C4-2B (cell line): Measurements from ENCODE around the gene MKI67.
A peak's percentile ranks its signal among the peaks of the same experiment; 100 is the strongest.

ENCODE experiments used
- H3K27ac ChIP-seq: fragments of 450-650 bp; 2 replicates; pipeline ENCODE4 v1.5.1; 2017
- CTCF ChIP-seq: fragments of 450-650 bp; conservative IDR thresholded peaks from 2 replicates; pipeline ENCODE4 v1.5.1; 2017; ENCODE audit warnings: mild to moderate bottlenecking
- ZFX ChIP-seq: fragments of 450-650 bp; IDR thresholded peaks from 2 replicates; pipeline ENCODE4 v1.6.1; 2017

The MKI67 gene

GRCh38 chr10:128152741-128153580, 26.7 kb upstream of the MKI67 start:
- TF ChIP-seq ZFX = no peak
- no peak for TF ChIP-seq CTCF
- H3K27ac ChIP-seq = no peak overlapping the region

GRCh38 chr10:128151031-128151430, 24.8 kb upstream of the MKI67 start:
- no peak overlapping the region for H3K27ac ChIP-seq
- TF ChIP-seq CTCF (no peak), ZFX (no peak)

- H3K27ac ChIP-seq = no peak overlapping the region
Measured at GRCh38 chr10:128150561-128150960, 24.3 kb upstream of the MKI67 start.

GRCh38 chr10:128150045-128150493, 23.8 kb upstream of the MKI67 start:
- no peak for TF ChIP-seq ZFX
- peak; percentile 99 for TF ChIP-seq CTCF
- no peak overlapping the region for H3K27ac ChIP-seq

More at GRCh38 chr10:128150561-128150960, 24.3 kb upstream of the MKI67 start:
- TF ChIP-seq ZFX = no peak
- no peak for TF ChIP-seq CTCF

GRCh38 chr10:128149267-128150014, 23.2 kb upstream of the MKI67 start:
- TF ChIP-seq CTCF (0 out of 2 replicates have a peak, but pooled peaks have one; percentile 30), ZFX (no peak)
- no peak overlapping the region for H3K27ac ChIP-seq

GRCh38 chr10:128147669-128148068, 21.4 kb upstream of the MKI67 start:
- no peak overlapping the region for H3K27ac ChIP-seq
- TF ChIP-seq ZFX = no peak
- TF ChIP-seq CTCF = no peak

- no peak overlapping the region for H3K27ac ChIP-seq
- TF ChIP-seq CTCF = no peak
- TF ChIP-seq ZFX = no peak
Measured at GRCh38 chr10:128147064-128147463, 20.8 kb upstream of the MKI67 start.
